Osteocyte (in vitro differentiated cells): Measurements from ENCODE around the gene HES2. TPM values are rescaled to one million over a fixed set of nuclear protein-coding genes. Genes with fewer than 3 reads are reported as not detected.
A peak's percentile ranks its signal among the peaks of the same experiment; 100 is the strongest.

ENCODE experiments used
- DNase-seq: peaks from one replicate; pipeline ENCODE4 v3.0.0; 2021; ENCODE audit warnings: mixed read lengths; ENCODE audit not compliant: unreplicated experiment; ENCODE audit errors: extremely low spot score
- H3K27ac Mint-ChIP-seq: one replicate; pipeline ENCODE4 v1.8.0; 2021; ENCODE audit warnings: mild to moderate bottlenecking, mixed read lengths; ENCODE audit not compliant: unreplicated experiment
- H3K27me3 Mint-ChIP-seq: one replicate; pipeline ENCODE4 v1.8.0; 2021; ENCODE audit warnings: mixed read lengths; ENCODE audit not compliant: unreplicated experiment
- H3K36me3 Mint-ChIP-seq: one replicate; pipeline ENCODE4 v1.8.0; 2021; ENCODE audit warnings: mixed read lengths; ENCODE audit not compliant: unreplicated experiment
- H3K4me1 Mint-ChIP-seq: one replicate; pipeline ENCODE4 v1.8.0; 2021; ENCODE audit warnings: mixed read lengths; ENCODE audit not compliant: unreplicated experiment
- H3K4me3 Mint-ChIP-seq: one replicate; pipeline ENCODE4 v1.8.0; 2021; ENCODE audit warnings: mild to moderate bottlenecking, moderate library complexity, mixed read lengths; ENCODE audit not compliant: unreplicated experiment
- H3K9me3 Mint-ChIP-seq: one replicate; pipeline ENCODE4 v1.8.0; 2021; ENCODE audit warnings: mixed read lengths; ENCODE audit not compliant: unreplicated experiment
- CTCF ChIP-seq: fragments of 200-600 bp; sonication (generic); IDR thresholded peaks from 2 replicates; pipeline ENCODE4 v1.5.0; 2021; ENCODE audit warnings: antibody characterized with exemption, mild to moderate bottlenecking, moderate library complexity
- long read RNA-seq: library from polyadenylated mRNA; unstranded; transcript quantifications from one replicate; pipeline ENCODE4 v2.0.0, GENCODE V29; 2021
- total RNA-seq: library from RNA; stranded (reverse); gene quantifications from 2 replicates; pipeline ENCODE4 v1.2.1, GENCODE V29; 2021

Gene HES2
- not detected in 2 replicates for total RNA-seq
- long read RNA-seq: 0 reads

DNA sequence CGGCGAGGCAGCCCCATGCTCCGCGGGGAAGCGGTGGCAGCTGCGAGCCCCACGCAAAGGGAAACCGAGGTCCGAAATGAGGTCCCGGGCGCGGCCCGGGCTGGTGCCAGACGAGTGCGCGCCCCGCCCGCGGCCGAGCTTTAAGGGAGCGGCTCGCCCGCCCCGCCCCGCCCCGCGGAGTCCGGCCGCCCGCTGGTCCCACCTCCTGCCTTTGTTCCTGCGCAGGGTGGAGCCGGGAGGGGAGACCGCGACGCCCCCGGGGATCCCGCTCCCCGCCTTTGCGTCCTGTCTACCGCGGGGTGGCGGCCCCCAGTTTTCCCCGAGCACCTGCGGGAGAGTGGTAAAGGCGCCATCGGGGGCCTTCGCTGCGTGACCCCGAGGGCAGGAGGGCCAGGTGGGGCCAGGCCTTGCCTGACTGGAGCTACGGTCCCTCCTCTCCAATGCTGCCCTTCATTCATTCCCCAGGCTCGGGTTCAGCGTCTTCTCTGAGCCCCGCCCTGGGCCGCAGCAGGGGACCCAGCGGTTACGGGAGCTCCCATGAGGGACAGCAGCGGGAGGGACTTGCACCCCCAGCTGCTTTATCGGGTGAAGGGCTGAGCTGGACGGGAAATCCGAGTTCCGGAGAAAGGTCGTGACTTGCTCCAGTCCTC lies at the start of gene HES2:
HES2 (minus strand) TSS at position 116 of the 650 bp plus-strand sequence; CDS start at position 17, 99 bp downstream.
- H3K4me3 Mint-ChIP-seq: peak within 1 kb of the TSS; percentile 22
- no peak within 1 kb of the TSS for H3K27ac Mint-ChIP-seq
- no peaks in the 10 kb centered on the region for H3K9me3 Mint-ChIP-seq
- no peak for DNase-seq
- peaks cover 64% of the 10 kb centered on the region for H3K27me3 Mint-ChIP-seq
- no peak for TF ChIP-seq CTCF
- H3K4me1 Mint-ChIP-seq: peaks cover 22% of the 10 kb centered on the region
- no peaks in the 10 kb centered on the region for H3K36me3 Mint-ChIP-seq

DNA sequence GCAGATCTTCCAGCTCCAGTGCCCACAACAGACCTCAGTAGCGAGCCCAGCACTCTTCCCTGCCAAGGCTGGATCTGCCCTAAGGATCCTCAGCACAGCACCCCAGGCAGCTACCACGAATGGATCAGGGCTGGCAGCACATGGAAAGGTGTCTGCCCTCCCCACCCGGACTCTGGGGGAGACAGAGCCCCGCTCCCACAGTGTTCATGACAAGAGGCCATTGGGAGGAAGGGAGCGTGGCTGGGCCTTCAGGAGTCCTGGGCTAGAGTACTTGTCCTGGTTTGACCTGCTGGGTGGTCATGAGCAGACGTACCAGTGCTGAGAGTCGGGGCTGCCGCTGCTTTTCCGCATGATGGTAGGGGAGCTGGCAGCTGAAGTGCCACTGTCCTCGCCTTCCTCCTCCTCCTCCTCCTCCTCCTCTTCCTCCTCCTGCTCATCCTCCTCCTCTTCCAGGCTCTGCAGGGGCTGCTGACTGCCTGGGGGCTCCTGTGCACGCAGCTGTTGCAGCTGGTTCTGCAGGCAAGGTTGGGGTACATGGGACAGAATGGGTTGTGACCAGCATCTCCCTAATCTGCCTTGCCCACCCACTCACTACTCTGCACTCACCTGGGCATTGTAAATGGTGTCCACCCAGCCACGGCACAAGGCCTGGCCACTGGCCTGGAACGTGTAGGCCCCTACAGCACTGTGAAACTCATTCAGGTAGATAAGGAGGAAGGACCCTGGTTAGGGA lies 49.2 kb upstream of the HES2 start:
- DNase-seq: no peak
- Mint-ChIP-seq H3K36me3 (peaks cover 19% of the 10 kb centered on the region), H3K27me3 (no peaks in the 10 kb centered on the region), H3K4me3 (no peak overlapping the region), H3K27ac (no peak overlapping the region), H3K9me3 (no peaks in the 10 kb centered on the region), H3K4me1 (no peaks in the 10 kb centered on the region)
- TF ChIP-seq CTCF: no peak

- no peak for DNase-seq
- Mint-ChIP-seq H3K27ac (no peak overlapping the region), H3K4me3 (no peak overlapping the region), H3K36me3 (peaks cover 18% of the 10 kb centered on the region), H3K27me3 (no peaks in the 10 kb centered on the region), H3K4me1 (no peaks in the 10 kb centered on the region), H3K9me3 (no peaks in the 10 kb centered on the region)
- TF ChIP-seq CTCF: no peak
Measured at GRCh38 chr1:6467744-6468688, 48.3 kb upstream of the HES2 start.

- DNase-seq: no peak
Measured at GRCh38 chr1:6467224-6467623, 47.5 kb upstream of the HES2 start.

More at GRCh38 chr1:6467224-6467623, 47.5 kb upstream of the HES2 start:
- no peak overlapping the region for H3K27ac Mint-ChIP-seq
- no peak for TF ChIP-seq CTCF
- H3K36me3 Mint-ChIP-seq: peaks cover 17% of the 10 kb centered on the region
- H3K4me1 Mint-ChIP-seq: no peaks in the 10 kb centered on the region
- H3K9me3 Mint-ChIP-seq: no peaks in the 10 kb centered on the region
- no peaks in the 10 kb centered on the region for H3K27me3 Mint-ChIP-seq
- no peak overlapping the region for H3K4me3 Mint-ChIP-seq
